ENCODE data around the gene TSPAN5.
"Not testable (repeated sequence)": the region's sequence is repeated elsewhere in the genome, so short reads cannot be mapped to it uniquely, and the experiment has no call there.

The TSPAN5 gene

DNA sequence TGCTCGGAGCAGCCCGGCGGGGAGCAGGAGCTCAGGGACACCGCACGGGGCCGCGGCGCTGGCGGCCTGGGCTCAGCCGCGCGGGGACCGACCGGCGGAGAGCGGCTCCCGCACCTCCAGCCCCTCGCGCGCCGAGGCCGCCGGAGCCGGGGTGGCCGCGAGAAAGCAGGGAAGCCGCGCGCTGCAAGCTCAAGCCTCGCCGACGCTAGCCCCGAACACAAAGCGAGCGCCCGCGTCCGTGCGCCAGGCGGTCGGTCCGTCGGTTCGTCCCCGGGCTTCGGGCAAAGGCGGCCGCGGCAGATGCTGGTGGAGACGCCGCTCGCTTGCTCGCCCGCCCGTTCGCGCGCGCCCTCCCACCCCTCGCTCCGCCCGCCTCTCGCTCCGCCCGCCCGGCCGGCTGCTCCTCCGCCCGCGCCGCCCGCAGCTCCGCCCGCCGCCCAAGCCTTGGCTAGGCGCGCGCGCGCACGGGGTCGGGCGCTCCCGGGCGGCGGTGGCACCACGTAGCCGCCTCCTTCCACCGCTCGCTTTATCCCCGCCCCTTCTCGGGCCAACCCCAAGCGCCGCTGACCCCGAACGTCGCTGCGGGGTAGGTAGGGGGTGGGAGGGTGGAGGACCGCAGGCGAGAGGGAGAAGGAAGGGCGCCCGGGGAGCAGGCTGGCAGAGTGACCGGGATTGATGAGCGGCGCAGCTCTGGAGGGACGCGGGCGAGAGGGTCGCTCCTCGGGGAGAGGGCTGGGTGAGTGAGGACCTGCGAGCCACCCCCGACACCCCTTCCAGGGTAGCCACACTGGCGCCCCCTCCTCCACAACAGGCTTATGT lies at the start of gene TSPAN5:
TSS of gene TSPAN5 (minus strand) at position 325 of the 819 bp plus-strand sequence.
- peak; percentile 86 for DNase-seq (ENCODE audit: low read depth)

DNA sequence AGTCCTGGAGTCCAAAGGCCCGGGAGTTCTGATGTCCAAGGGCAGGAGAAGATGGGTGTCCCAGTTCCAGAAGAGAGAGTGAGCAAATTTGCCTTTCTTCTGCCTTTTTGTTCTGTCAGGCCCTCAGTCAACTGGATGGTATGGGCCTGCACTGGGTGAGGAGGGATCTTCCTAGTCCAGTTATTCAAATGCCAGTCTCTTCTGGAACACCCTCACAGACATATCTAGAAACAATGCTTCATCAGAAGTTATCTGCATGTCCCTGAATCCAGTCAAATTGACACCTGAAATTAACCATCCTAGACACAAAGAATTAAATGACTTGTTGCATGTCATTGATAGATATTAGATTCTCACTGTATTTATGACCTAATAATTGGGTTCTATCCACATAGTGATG lies 48.5 kb upstream of the TSPAN5 start:
- no peak for DNase-seq (ENCODE audit: low read depth)

DNA sequence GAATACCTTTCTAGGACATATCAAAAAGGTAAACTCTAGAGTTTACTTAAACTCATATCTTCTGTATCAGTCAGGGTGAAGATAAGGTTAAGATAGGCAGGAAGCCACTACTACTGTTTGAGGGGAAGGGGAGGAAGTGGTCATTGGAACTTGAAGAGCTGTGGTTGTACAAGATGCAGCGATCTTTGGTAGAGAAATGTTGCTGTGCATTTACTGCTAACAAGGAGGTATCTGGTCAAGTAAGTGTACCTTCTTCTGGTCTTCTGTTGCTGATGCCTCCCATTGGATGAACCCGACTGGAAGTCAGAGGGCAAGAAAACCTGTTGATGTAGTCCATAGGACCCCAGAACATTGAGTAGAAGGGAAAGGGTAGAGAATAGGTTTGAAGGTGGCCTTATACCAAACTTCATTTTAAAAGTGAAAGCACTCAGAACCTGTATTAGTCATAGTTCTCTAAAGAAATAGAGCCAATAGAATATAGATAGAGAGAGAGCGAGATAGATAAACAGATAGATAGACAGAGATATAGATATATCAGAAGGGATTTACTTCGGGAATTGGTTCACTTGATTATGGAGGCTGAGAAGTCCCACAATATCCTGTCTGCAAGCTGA lies 47.9 kb upstream of the TSPAN5 start:
- no peak for DNase-seq (ENCODE audit: low read depth)

DNA sequence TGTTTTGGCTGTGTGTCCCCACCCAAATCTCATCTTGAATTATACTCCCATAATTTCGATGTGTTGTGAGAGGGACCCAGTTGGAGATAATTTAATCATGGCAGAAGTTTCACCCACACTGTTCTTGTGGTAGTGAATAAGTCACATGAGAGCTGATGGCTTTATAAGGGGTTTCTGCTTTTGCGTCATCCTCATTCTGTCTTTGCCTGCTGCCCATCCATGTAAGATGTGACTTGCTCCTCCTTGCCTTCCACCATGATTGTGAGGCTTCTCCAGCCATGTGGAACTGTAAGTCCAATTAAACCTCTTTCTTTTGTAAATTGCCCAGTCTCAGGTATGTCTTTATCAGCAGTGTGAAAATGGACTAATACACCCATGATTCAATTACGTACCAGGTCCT lies 47.2 kb upstream of the TSPAN5 start:
- not testable (repeated sequence) for DNase-seq (ENCODE audit: low read depth)

DNA sequence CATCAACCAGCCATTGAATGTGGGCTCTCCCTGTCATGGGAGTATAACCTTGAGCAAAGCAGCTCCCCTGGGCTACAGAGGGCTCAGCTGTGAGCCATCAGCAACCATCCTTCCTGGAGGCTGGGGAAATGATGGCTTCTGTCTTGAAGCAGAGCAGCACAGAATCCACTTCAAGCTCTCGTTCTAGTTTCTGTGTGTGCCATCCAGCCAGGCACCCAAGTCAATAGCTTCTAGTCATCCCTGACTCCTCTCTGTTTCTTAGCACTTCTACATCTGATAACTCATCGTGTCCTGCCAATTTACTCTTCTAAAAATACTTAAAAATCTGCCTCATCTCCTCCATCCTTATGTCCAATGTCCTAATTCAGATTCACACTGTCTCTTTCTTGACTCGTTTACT lies 42.2 kb upstream of the TSPAN5 start:
- DNase-seq (ENCODE audit: low read depth): no peak

DNA sequence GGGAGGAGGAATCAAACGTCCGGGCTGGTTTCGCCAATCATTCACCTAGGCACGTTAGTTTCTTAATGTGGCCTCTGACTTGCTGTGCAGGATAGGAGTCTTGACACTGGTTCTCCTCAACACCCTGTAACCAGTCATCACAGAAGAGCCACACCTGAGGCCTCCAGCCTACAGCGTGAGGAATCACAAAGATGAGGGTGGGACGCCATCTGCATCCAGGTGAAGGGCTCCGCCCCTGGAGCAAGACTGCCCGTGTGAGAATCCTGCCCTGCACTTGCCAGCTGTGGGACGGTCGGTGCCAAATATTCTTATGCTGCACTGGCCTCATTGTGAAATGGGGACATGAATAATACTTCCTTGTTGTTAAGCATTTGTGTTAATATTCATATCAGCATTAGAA lies 35.7 kb upstream of the TSPAN5 start:
- DNase-seq (ENCODE audit: low read depth): no peak

DNA sequence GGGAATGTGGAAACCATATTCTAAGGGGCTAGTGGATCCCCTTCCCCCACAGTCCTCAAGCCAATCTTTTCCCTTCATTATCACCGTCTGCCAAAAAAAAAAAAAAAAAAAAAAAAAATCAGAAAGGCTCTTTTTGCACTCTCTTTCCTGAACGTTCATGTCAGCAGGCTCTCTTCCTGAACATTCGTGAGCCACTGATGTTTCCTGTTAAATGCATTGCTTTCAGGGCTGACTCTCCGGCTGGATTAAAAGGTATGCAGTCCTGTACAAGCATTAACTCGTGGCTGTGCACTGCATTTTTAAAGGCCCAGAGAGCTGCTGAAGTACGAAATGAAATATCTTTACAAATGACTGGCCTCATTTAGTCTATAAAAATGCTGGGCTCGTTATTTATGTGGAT lies 34.0 kb upstream of the TSPAN5 start:
- no peak for DNase-seq (ENCODE audit: low read depth)

DNA sequence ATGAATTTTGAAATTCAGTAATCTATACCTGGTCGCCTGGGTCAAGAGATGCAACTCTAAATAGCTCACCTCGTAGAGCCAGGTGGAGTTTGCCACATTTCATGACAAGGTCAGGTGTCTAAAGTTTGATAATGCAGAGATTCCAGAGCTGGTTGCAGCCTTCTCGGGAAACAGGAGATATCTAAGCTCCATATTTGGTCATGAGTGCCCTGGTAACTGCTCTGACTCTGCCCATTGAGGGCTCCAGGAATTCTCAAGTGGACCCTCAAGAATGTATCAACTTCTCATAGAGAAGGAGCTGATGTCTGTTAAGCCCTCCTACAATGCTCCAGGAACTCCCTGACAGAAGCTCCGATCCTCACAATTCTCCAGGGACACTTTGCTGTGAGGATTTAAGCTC lies 33.2 kb upstream of the TSPAN5 start:
- no peak for DNase-seq (ENCODE audit: low read depth)

DNA sequence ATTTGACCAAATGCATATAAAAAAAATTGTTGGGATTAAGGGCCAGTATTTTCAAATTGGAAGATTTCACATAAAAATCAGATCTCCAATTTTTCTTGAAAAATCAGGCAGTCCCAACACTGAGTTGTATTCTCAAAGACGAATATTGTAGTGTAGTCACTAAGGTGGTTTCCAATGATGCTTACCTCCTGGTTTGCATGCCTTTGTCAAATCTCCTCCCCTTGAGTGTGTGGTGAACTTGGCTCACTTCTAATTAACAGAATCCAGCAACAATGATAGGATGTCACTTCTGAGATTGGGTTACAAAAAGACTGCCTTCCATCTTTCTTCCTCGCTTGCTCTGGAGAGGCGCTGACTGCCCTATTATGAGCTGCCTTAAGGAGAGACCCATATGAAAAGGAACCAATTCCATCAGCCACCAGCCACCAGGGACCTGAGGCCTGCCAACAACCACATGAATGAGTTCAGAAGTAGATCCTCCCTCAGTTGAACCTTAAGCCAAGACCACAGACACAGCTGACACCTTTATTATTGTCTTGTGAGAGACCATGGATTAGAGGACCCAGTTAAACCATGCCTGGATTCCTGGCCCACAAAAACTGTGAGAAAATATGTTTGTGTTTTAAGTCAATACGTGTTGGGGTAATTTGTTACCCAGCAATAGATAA lies 31.2 kb upstream of the TSPAN5 start:
- no peak for DNase-seq (ENCODE audit: low read depth)

DNA sequence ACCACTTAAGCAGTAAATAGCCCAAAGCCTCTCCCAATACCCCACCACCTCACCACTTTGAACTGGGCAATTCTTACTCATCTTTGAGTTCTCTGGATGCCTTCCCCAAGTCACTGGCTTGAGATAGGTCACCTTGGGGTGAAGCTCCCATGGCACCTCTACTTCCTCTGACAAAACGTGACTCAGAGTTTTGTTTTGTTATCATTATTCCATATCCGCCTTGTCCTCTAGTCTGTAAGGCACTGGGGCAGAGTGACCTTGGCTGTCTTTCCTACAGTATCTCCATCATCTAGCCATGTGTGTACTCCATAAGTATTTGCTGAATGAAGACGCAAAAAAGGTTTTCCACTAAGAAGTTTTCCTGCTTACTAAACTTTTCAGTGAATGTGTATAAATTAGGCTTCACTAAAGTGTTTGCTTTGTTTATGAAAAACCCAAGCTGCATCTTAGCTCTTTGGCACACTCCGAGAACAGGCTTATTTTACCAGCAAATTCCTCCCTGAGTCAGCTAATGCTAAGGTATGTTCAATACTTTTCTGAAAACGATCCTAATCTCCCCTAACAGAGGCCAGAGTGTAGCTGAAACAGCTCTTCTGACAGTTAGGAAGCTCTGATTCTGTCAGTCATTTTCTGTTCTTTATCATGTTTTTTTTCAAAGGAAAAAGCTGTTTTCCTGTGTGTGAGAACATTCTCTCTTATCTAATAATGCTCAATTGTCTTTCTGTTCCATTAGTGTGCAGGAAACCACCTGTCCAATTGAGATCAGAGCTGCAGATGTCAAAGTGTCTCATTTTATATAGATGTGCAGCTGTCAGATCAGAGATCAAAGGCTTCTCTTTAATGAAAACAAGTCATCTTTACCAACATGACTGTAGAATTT lies 30.2 kb upstream of the TSPAN5 start:
- no peak for DNase-seq (ENCODE audit: low read depth)

DNA sequence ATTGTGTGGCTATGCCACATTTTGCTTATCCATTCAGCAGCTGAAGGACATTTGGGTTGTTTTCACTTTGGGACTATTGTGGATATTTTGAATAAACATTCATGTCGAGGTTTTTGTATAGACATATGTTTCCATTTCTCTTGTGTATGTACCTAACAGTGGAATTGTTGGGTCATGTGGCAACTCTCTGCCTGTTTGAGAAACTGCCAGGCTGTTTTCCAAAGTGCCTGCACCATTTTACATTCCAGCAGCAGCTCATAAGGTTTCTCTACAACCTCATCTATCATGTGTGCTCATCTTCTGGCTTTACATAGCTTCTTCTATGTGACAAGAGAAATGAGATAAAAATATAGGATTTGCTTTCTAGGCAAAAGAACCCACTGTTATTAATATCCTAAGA lies 29.5 kb upstream of the TSPAN5 start:
- no peak for DNase-seq (ENCODE audit: low read depth)

DNA sequence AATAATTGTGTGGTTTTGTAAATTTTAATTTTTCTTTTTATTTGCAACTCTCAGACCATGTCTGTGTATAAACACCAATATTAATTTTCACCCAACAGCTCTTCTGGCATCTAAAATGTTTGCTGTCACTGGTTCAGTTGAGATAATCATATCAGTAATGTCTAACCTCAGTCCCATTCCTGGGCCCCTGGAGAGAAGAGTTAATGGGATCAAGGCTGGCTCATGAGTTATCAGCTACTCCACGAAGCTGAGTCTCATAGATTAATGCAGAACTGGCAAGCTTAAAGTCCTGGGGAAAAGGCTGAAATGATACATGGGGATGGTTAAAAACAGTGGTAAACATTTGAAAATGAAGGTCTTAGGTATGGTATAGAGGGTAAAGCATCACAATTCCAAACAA lies 28.4 kb upstream of the TSPAN5 start:
- no peak for DNase-seq (ENCODE audit: low read depth)

DNA sequence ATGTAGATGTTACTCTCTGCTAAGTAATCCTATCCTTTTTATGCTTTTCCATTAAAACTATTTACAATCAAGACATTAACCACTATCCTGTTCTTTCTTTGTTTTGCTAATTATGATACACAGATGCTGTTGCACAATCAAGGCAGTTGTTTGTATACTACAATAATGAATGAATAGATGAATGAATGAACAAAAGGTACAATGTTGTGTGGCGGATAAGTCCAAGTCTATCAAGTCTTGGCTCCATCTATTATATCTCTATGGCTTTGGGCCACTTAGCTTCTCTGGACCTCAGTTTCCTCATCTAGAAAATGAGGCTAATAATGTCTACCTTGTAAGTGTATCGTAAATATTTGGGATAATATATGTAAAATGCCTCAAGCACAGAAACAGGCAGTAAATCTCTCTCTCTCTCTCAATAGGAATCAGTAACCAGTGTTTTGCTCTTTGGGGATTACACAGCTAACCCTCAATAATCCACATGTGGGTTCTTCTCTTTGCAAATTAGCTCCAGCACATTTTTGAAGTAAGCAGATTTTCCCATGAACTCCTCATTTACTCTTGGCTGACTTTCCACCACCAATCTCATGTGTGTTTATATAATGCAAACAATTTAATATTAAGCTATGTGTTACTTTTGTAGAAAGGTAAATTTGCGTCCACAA lies 27.8 kb upstream of the TSPAN5 start:
- no peak for DNase-seq (ENCODE audit: low read depth)

DNA sequence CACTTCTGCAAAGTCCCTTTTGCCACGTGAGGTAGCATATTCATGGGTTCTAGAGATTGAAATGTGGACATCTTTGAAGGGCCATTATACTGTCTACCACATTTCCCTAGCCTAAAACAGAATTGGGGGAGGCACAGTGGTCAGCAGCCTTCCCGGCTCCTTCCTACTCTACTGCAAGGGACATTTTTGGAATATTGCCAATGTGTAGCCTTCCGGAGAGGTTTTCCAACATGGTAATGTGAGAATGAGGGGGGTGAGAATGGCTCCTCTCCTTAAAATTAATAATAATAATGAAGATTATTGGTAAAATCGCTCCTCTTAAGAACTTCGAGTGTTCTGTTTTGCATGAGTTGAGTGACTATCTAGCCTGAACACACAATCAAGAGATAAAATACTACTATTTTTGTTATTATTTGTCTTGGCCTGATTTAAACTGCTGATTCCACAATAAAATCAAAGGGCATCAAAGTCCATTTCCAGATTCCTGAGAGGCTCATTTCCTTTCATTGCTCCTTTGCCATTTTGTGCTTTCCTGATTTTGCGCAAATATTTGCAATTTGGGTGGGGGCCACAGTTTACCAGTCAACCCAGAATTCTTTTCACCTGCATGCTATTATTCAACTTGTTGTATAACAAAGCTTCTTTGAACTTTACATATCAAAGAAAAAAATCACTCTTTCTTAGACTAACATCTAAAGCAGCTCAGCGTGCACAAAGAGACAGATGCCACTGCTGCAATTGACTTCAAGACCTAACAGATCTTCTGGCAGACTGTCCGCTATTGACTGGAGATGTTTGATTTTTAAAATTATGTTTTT lies 27.0 kb upstream of the TSPAN5 start:
- no peak for DNase-seq (ENCODE audit: low read depth)

DNA sequence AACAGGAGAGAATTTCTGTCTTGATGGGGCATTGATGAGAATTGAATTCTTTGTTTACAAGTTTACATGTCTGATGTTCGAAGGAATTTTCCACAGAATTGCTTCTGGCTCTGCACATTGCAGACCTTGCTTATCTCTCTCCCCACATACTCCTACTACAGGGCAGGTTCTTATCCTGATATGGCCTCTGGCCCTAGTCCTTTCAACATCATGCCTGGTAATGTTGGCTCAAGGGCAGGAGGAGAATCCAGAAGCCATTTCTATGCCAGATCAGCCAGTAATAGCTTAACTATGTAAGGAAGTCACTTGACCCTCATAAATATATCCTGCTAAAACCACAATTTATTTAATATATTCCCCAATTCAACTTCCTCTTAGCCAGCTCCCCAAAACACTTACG lies 24.3 kb upstream of the TSPAN5 start:
- DNase-seq (ENCODE audit: low read depth): no peak

DNA sequence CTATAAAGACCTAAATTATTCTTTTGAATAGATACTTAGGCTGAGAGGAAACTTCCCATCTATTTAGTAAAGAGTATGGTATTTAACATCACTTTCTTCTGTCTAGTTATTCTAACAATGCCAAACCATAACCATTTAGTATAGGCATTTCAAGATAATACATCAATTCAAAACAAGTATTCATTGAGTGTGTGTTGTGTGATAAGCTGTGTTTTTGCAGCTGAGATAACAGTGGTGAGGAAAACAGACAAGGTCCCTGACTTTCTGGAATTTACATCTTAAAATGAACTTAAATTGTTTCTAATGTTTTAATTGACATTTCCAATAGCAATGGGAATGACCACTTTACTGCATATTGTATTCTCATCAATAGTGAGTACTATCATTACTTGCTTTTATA lies 22.4 kb upstream of the TSPAN5 start:
- DNase-seq (ENCODE audit: low read depth): no peak

DNA sequence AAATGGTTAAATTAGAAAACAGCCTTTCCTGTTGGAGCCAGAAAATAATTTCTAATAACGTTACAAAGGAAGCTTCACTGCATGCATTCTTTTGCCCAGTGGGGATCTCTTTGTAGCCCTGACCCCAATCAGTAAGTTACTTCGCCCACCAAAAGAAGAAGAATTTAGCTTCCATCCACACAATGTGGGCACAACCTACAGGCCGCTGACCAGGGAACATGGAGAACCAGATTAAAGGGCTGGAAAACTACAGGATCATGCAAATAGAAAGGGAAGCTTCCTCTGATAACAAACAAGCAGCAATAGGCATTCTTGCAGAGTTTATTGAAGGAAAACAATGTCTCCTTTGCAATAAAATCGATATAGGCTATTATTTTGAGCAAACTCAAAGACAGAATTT lies 21.3 kb upstream of the TSPAN5 start:
- DNase-seq (ENCODE audit: low read depth): no peak

DNA sequence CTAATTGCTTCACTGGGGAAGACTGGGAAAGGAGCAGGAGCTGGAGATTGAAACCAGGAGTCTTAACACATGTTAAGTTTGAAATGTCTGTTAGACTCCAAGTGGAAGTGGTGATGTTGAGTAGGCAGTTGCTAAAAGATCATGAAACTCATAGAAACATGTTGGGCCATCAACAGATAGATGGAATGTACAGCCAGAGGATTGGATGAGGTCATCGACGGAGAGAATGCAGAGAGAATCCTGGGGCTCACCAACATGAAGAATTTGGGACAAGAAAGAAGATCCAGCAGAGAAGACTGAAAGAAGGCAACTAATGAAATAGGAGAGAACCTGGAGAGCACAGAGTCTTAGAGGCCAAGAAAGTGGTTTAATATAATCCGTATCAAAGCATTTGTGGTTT lies 19.4 kb upstream of the TSPAN5 start:
- no peak for DNase-seq (ENCODE audit: low read depth)

DNA sequence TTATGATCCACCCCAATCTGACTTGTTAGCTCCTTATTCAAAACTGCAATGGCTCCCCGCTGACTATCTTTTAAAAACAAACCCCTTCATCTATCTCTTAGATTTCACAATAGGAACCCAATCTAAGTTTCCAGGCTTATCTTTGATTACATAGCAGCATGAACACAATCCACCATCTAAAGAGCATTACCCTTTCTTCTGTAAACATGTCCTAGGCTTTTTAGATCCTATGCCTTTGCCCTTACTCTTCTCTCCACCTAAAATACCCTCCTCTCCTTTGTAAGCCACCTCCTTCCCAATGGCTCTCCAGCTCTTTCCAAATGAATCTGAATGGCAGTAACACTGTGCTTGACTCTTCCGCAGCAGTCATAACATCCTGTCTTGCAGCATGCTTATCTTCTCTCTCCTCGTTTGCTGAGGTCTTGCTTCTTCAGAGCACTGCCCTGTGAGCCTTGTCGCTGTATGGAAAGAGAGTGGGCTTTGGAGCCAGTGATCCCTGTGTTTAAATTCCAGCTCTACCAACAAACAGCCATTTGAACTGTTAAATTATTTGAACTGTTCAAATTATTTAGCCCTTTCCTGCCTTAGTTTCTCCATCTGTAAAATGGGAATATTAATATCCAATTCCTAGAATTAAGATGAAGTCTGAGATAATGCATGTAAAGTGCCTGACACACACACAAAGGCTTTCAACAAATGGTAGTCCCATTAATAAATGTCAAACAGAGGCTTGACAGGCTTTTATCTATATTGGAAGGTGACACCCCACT lies 16.2 kb upstream of the TSPAN5 start:
- no peak for DNase-seq (ENCODE audit: low read depth)

DNA sequence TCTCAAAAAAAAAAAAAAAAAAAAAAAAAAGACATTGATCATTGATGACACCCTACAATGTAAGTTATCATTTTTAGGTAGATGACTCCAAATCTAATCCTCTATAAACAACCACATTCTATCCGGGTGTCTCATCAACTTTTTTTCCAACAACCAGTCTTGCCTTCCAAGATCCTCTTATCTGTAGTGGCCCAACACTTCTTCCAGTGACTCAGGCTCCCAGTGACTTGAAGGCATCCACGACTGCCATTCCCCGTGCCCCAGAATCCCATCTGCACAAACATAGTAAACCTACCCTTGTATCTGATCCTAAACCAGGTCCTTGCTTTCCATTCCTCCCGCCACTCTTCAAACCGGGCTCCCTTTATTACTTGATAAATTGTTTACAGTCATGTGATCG lies 15.6 kb upstream of the TSPAN5 start:
- no peak for DNase-seq (ENCODE audit: low read depth)
